Measurements from ENCODE around the gene UBIAD1.

DNA sequence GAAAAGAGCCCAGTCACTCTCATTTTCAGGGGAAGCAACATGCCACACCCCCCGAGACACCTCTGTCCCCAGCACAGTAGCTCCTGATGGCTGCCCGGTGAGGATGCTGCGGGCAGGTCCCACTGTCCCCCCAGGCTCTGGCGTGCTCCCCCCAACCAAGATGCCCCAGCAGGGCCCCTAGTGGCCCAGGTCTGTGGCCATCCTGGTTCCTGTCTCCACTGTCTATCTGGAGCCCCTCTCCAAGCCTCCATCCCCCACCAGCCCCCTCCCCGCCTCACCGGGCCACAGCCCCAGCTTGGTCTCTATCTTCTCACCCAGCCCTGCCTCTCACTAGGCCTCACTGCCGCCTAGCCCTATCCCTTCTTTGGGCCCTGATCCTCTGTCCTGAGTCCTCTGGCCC, 61.8 kb downstream of the UBIAD1 start:
- TF ChIP-seq ZNF114 (CRISPR knock-in tag; IDR thresholded peaks at IDR 0.05) = no peak
- TF ChIP-seq, protein P1, sequence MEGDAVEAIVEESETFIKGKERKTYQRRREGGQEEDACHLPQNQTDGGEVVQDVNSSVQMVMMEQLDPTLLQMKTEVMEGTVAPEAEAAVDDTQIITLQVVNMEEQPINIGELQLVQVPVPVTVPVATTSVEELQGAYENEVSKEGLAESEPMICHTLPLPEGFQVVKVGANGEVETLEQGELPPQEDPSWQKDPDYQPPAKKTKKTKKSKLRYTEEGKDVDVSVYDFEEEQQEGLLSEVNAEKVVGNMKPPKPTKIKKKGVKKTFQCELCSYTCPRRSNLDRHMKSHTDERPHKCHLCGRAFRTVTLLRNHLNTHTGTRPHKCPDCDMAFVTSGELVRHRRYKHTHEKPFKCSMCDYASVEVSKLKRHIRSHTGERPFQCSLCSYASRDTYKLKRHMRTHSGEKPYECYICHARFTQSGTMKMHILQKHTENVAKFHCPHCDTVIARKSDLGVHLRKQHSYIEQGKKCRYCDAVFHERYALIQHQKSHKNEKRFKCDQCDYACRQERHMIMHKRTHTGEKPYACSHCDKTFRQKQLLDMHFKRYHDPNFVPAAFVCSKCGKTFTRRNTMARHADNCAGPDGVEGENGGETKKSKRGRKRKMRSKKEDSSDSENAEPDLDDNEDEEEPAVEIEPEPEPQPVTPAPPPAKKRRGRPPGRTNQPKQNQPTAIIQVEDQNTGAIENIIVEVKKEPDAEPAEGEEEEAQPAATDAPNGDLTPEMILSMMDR (conservative IDR thresholded peaks at IDR 0.05; ENCODE audit: low read depth in 2 of 2) = no peak
- no peak for TF ChIP-seq EZH2 (IDR thresholded peaks at IDR 0.05; ENCODE audit: low read depth, unreplicated experiment)
- TF ChIP-seq CREB1 (CRISPR knock-in tag; IDR thresholded peaks at IDR 0.05; ENCODE audit: low read depth) = no peak
- TF ChIP-seq EZH2phosphoT487 (IDR thresholded peaks at IDR 0.05; ENCODE audit: unreplicated experiment) = no peak
- TF ChIP-seq, protein P2, sequence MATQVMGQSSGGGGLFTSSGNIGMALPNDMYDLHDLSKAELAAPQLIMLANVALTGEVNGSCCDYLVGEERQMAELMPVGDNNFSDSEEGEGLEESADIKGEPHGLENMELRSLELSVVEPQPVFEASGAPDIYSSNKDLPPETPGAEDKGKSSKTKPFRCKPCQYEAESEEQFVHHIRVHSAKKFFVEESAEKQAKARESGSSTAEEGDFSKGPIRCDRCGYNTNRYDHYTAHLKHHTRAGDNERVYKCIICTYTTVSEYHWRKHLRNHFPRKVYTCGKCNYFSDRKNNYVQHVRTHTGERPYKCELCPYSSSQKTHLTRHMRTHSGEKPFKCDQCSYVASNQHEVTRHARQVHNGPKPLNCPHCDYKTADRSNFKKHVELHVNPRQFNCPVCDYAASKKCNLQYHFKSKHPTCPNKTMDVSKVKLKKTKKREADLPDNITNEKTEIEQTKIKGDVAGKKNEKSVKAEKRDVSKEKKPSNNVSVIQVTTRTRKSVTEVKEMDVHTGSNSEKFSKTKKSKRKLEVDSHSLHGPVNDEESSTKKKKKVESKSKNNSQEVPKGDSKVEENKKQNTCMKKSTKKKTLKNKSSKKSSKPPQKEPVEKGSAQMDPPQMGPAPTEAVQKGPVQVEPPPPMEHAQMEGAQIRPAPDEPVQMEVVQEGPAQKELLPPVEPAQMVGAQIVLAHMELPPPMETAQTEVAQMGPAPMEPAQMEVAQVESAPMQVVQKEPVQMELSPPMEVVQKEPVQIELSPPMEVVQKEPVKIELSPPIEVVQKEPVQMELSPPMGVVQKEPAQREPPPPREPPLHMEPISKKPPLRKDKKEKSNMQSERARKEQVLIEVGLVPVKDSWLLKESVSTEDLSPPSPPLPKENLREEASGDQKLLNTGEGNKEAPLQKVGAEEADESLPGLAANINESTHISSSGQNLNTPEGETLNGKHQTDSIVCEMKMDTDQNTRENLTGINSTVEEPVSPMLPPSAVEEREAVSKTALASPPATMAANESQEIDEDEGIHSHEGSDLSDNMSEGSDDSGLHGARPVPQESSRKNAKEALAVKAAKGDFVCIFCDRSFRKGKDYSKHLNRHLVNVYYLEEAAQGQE (IDR thresholded peaks at IDR 0.05; ENCODE audit: unreplicated experiment) = no peak
- no peak for TF ChIP-seq POLR2AphosphoS5 (IDR thresholded peaks at IDR 0.05; ENCODE audit: low read depth)
- TF ChIP-seq, protein P3, sequence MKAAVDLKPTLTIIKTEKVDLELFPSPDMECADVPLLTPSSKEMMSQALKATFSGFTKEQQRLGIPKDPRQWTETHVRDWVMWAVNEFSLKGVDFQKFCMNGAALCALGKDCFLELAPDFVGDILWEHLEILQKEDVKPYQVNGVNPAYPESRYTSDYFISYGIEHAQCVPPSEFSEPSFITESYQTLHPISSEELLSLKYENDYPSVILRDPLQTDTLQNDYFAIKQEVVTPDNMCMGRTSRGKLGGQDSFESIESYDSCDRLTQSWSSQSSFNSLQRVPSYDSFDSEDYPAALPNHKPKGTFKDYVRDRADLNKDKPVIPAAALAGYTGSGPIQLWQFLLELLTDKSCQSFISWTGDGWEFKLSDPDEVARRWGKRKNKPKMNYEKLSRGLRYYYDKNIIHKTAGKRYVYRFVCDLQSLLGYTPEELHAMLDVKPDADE (IDR thresholded peaks at IDR 0.05) = no peak
- TF ChIP-seq, protein P4, sequence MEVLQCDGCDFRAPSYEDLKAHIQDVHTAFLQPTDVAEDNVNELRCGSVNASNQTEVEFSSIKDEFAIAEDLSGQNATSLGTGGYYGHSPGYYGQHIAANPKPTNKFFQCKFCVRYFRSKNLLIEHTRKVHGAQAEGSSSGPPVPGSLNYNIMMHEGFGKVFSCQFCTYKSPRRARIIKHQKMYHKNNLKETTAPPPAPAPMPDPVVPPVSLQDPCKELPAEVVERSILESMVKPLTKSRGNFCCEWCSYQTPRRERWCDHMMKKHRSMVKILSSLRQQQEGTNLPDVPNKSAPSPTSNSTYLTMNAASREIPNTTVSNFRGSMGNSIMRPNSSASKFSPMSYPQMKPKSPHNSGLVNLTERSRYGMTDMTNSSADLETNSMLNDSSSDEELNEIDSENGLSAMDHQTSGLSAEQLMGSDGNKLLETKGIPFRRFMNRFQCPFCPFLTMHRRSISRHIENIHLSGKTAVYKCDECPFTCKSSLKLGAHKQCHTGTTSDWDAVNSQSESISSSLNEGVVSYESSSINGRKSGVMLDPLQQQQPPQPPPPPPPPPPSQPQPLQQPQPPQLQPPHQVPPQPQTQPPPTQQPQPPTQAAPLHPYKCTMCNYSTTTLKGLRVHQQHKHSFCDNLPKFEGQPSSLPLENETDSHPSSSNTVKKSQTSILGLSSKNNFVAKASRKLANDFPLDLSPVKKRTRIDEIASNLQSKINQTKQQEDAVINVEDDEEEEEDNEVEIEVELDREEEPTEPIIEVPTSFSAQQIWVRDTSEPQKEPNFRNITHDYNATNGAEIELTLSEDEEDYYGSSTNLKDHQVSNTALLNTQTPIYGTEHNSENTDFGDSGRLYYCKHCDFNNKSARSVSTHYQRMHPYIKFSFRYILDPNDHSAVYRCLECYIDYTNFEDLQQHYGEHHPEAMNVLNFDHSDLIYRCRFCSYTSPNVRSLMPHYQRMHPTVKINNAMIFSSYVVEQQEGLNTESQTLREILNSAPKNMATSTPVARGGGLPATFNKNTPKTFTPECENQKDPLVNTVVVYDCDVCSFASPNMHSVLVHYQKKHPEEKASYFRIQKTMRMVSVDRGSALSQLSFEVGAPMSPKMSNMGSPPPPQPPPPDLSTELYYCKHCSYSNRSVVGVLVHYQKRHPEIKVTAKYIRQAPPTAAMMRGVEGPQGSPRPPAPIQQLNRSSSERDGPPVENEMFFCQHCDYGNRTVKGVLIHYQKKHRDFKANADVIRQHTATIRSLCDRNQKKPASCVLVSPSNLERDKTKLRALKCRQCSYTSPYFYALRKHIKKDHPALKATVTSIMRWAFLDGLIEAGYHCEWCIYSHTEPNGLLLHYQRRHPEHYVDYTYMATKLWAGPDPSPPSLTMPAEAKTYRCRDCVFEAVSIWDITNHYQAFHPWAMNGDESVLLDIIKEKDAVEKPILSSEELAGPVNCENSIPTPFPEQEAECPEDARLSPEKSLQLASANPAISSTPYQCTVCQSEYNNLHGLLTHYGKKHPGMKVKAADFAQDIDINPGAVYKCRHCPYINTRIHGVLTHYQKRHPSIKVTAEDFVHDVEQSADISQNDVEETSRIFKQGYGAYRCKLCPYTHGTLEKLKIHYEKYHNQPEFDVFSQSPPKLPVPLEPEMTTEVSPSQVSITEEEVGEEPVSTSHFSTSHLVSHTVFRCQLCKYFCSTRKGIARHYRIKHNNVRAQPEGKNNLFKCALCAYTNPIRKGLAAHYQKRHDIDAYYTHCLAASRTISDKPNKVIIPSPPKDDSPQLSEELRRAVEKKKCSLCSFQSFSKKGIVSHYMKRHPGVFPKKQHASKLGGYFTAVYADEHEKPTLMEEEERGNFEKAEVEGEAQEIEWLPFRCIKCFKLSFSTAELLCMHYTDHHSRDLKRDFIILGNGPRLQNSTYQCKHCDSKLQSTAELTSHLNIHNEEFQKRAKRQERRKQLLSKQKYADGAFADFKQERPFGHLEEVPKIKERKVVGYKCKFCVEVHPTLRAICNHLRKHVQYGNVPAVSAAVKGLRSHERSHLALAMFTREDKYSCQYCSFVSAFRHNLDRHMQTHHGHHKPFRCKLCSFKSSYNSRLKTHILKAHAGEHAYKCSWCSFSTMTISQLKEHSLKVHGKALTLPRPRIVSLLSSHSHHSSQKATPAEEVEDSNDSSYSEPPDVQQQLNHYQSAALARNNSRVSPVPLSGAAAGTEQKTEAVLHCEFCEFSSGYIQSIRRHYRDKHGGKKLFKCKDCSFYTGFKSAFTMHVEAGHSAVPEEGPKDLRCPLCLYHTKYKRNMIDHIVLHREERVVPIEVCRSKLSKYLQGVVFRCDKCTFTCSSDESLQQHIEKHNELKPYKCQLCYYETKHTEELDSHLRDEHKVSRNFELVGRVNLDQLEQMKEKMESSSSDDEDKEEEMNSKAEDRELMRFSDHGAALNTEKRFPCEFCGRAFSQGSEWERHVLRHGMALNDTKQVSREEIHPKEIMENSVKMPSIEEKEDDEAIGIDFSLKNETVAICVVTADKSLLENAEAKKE (CRISPR knock-in tag; IDR thresholded peaks at IDR 0.05) = no peak
- TF ChIP-seq JUNB (IDR thresholded peaks at IDR 0.05; ENCODE audit: unreplicated experiment) = no peak
- no peak for TF ChIP-seq ZNF331 (CRISPR knock-in tag; IDR thresholded peaks at IDR 0.05; ENCODE audit: low read depth)
- no peak for TF ChIP-seq NANOG (IDR thresholded peaks at IDR 0.05; ENCODE audit: borderline replicate concordance)
